ENCODE data around the gene KDSR.
"Not testable (repeated sequence)": the region's sequence is repeated elsewhere in the genome, so short reads cannot be mapped to it uniquely, and the experiment has no call there.

Gene KDSR

GRCh38 chr18:63363951-63364350, 3.1 kb downstream of the KDSR start:
- DNase-seq = peak; percentile 72

- not testable (repeated sequence) for DNase-seq
Observed at GRCh38 chr18:63363420-63363819, 3.6 kb downstream of the KDSR start.

- no peak for DNase-seq
Observed at GRCh38 chr18:63356272-63356896, 10.6 kb downstream of the KDSR start.

GRCh38 chr18:63350230-63350629, 16.8 kb downstream of the KDSR start:
- no peak for DNase-seq

GRCh38 chr18:63348508-63349136, 18.4 kb downstream of the KDSR start:
- no peak for DNase-seq

GRCh38 chr18:63346480-63347183, 20.4 kb downstream of the KDSR start:
- DNase-seq = no peak

GRCh38 chr18:63346031-63346430, 21.0 kb downstream of the KDSR start:
- no peak for DNase-seq

- no peak for DNase-seq
Observed at GRCh38 chr18:63344918-63345317, 22.1 kb downstream of the KDSR start.

- DNase-seq = no peak
Observed at GRCh38 chr18:63344263-63344662, 22.7 kb downstream of the KDSR start.

GRCh38 chr18:63342206-63342605, 24.8 kb downstream of the KDSR start:
- DNase-seq = peak; percentile 48

- peak; percentile 67 for DNase-seq
Observed at GRCh38 chr18:63339920-63340484, 27.0 kb downstream of the KDSR start.

GRCh38 chr18:63336366-63337099, 30.5 kb downstream of the KDSR start:
- DNase-seq = no peak

- DNase-seq = no peak
Observed at GRCh38 chr18:63331105-63331504, 35.9 kb downstream of the KDSR start.

- DNase-seq = no peak
Observed at GRCh38 chr18:63329431-63330145, 37.4 kb downstream of the KDSR start.

- no peak for DNase-seq
Observed at GRCh38 chr18:63326011-63326410, 41.0 kb downstream of the KDSR start.

GRCh38 chr18:63325086-63325686, 41.8 kb downstream of the KDSR start:
- no peak for DNase-seq

GRCh38 chr18:63322908-63323634, 43.9 kb downstream of the KDSR start:
- DNase-seq = peak; percentile 71

GRCh38 chr18:63322206-63322605, 44.8 kb downstream of the KDSR start:
- DNase-seq = no peak

- DNase-seq = no peak
Observed at GRCh38 chr18:63321291-63321690, 45.7 kb downstream of the KDSR start.

GRCh38 chr18:63320975-63321265, 46.1 kb downstream of the KDSR start:
- no peak for DNase-seq

All from CD4-positive, alpha-beta T cell treated with Interleukin-6 for 4 hours (primary cell).